ENCODE measurements around the gene RXFP1.

RXFP1 gene

GRCh38 chr4:158529505-158529904 lies 7.8 kb downstream of the RXFP1 start:
- H3K27me3 ChIP-seq (ENCODE audit: control insufficient read depth in 1 of 2, insufficient read depth in 2 of 2, low read length in 2 of 2), result no peaks in the 10 kb centered on the region
- no peak overlapping the region for H3K9ac ChIP-seq (ENCODE audit: low read length)
- no peaks in the 10 kb centered on the region for H3K4me1 ChIP-seq (ENCODE audit: insufficient read depth, low read length)
- H3K4me3 ChIP-seq (ENCODE audit: low read depth in 1 of 2, low read length in 2 of 2), result no peak overlapping the region
- H3K9me3 ChIP-seq (ENCODE audit: low read length), result no peaks in the 10 kb centered on the region
- H3K27ac ChIP-seq (ENCODE audit: low read depth, low read length), result no peak overlapping the region
- H3K36me3 ChIP-seq (ENCODE audit: insufficient read depth, low read length), result no peaks in the 10 kb centered on the region

- H3K27ac ChIP-seq (ENCODE audit: low read depth, low read length), result no peak overlapping the region
- no peaks in the 10 kb centered on the region for H3K36me3 ChIP-seq (ENCODE audit: insufficient read depth, low read length)
- H3K27me3 ChIP-seq (ENCODE audit: control insufficient read depth in 1 of 2, insufficient read depth in 2 of 2, low read length in 2 of 2), result no peaks in the 10 kb centered on the region
- no peaks in the 10 kb centered on the region for H3K9me3 ChIP-seq (ENCODE audit: low read length)
- H3K9ac ChIP-seq (ENCODE audit: low read length), result no peak overlapping the region
- no peaks in the 10 kb centered on the region for H3K4me1 ChIP-seq (ENCODE audit: insufficient read depth, low read length)
- H3K4me3 ChIP-seq (ENCODE audit: low read depth in 1 of 2, low read length in 2 of 2), result no peak overlapping the region
Measured at GRCh38 chr4:158530381-158530780, 8.7 kb downstream of the RXFP1 start.

- no peaks in the 10 kb centered on the region for H3K4me1 ChIP-seq (ENCODE audit: insufficient read depth, low read length)
- no peak overlapping the region for H3K4me3 ChIP-seq (ENCODE audit: low read depth in 1 of 2, low read length in 2 of 2)
- no peak overlapping the region for H3K27ac ChIP-seq (ENCODE audit: low read depth, low read length)
- no peaks in the 10 kb centered on the region for H3K9me3 ChIP-seq (ENCODE audit: low read length)
- H3K9ac ChIP-seq (ENCODE audit: low read length), result no peak overlapping the region
- H3K36me3 ChIP-seq (ENCODE audit: insufficient read depth, low read length), result no peaks in the 10 kb centered on the region
- H3K27me3 ChIP-seq (ENCODE audit: control insufficient read depth in 1 of 2, insufficient read depth in 2 of 2, low read length in 2 of 2), result no peaks in the 10 kb centered on the region
Measured at GRCh38 chr4:158530898-158531297, 9.2 kb downstream of the RXFP1 start.

GRCh38 chr4:158532556-158533231 lies 11.0 kb downstream of the RXFP1 start:
- no peaks in the 10 kb centered on the region for H3K4me1 ChIP-seq (ENCODE audit: insufficient read depth, low read length)
- no peaks in the 10 kb centered on the region for H3K27me3 ChIP-seq (ENCODE audit: control insufficient read depth in 1 of 2, insufficient read depth in 2 of 2, low read length in 2 of 2)
- H3K27ac ChIP-seq (ENCODE audit: low read depth, low read length), result no peak overlapping the region
- no peak overlapping the region for H3K4me3 ChIP-seq (ENCODE audit: low read depth in 1 of 2, low read length in 2 of 2)
- H3K9me3 ChIP-seq (ENCODE audit: low read length), result no peaks in the 10 kb centered on the region
- H3K9ac ChIP-seq (ENCODE audit: low read length), result no peak overlapping the region
- H3K36me3 ChIP-seq (ENCODE audit: insufficient read depth, low read length), result no peaks in the 10 kb centered on the region

GRCh38 chr4:158534727-158535126 lies 13.0 kb downstream of the RXFP1 start:
- no peaks in the 10 kb centered on the region for H3K9me3 ChIP-seq (ENCODE audit: low read length)
- H3K4me3 ChIP-seq (ENCODE audit: low read depth in 1 of 2, low read length in 2 of 2), result no peak overlapping the region
- H3K4me1 ChIP-seq (ENCODE audit: insufficient read depth, low read length), result no peaks in the 10 kb centered on the region
- no peak overlapping the region for H3K27ac ChIP-seq (ENCODE audit: low read depth, low read length)
- no peak overlapping the region for H3K9ac ChIP-seq (ENCODE audit: low read length)
- no peaks in the 10 kb centered on the region for H3K27me3 ChIP-seq (ENCODE audit: control insufficient read depth in 1 of 2, insufficient read depth in 2 of 2, low read length in 2 of 2)
- H3K36me3 ChIP-seq (ENCODE audit: insufficient read depth, low read length), result no peaks in the 10 kb centered on the region

- Histone ChIP-seq H3K4me3 (ENCODE audit: low read depth in 1 of 2, low read length in 2 of 2) (no peak overlapping the region), H3K27ac (ENCODE audit: low read depth, low read length) (no peak overlapping the region), H3K27me3 (ENCODE audit: control insufficient read depth in 1 of 2, insufficient read depth in 2 of 2, low read length in 2 of 2) (no peaks in the 10 kb centered on the region), H3K9ac (ENCODE audit: low read length) (no peak overlapping the region), H3K4me1 (ENCODE audit: insufficient read depth, low read length) (no peaks in the 10 kb centered on the region), H3K36me3 (ENCODE audit: insufficient read depth, low read length) (no peaks in the 10 kb centered on the region), H3K9me3 (ENCODE audit: low read length) (no peaks in the 10 kb centered on the region)
Measured at GRCh38 chr4:158535130-158535614, 13.5 kb downstream of the RXFP1 start.

- Histone ChIP-seq H3K36me3 (ENCODE audit: insufficient read depth, low read length) (no peaks in the 10 kb centered on the region), H3K9ac (ENCODE audit: low read length) (no peak overlapping the region), H3K4me3 (ENCODE audit: low read depth in 1 of 2, low read length in 2 of 2) (no peak overlapping the region), H3K4me1 (ENCODE audit: insufficient read depth, low read length) (no peaks in the 10 kb centered on the region), H3K27ac (ENCODE audit: low read depth, low read length) (no peak overlapping the region), H3K27me3 (ENCODE audit: control insufficient read depth in 1 of 2, insufficient read depth in 2 of 2, low read length in 2 of 2) (no peaks in the 10 kb centered on the region), H3K9me3 (ENCODE audit: low read length) (no peaks in the 10 kb centered on the region)
Measured at GRCh38 chr4:158536833-158537232, 15.2 kb downstream of the RXFP1 start.

- Histone ChIP-seq H3K27me3 (ENCODE audit: control insufficient read depth in 1 of 2, insufficient read depth in 2 of 2, low read length in 2 of 2) (no peaks in the 10 kb centered on the region), H3K9ac (ENCODE audit: low read length) (no peak overlapping the region), H3K36me3 (ENCODE audit: insufficient read depth, low read length) (no peaks in the 10 kb centered on the region), H3K9me3 (ENCODE audit: low read length) (no peaks in the 10 kb centered on the region), H3K4me3 (ENCODE audit: low read depth in 1 of 2, low read length in 2 of 2) (no peak overlapping the region), H3K27ac (ENCODE audit: low read depth, low read length) (no peak overlapping the region), H3K4me1 (ENCODE audit: insufficient read depth, low read length) (no peaks in the 10 kb centered on the region)
Measured at GRCh38 chr4:158538176-158538575, 16.5 kb downstream of the RXFP1 start.

- no peak overlapping the region for H3K9ac ChIP-seq (ENCODE audit: low read length)
- H3K9me3 ChIP-seq (ENCODE audit: low read length), result no peaks in the 10 kb centered on the region
- no peaks in the 10 kb centered on the region for H3K36me3 ChIP-seq (ENCODE audit: insufficient read depth, low read length)
- H3K27ac ChIP-seq (ENCODE audit: low read depth, low read length), result no peak overlapping the region
- no peaks in the 10 kb centered on the region for H3K4me1 ChIP-seq (ENCODE audit: insufficient read depth, low read length)
- H3K27me3 ChIP-seq (ENCODE audit: control insufficient read depth in 1 of 2, insufficient read depth in 2 of 2, low read length in 2 of 2), result no peaks in the 10 kb centered on the region
- H3K4me3 ChIP-seq (ENCODE audit: low read depth in 1 of 2, low read length in 2 of 2), result no peak overlapping the region
Measured at GRCh38 chr4:158538911-158539310, 17.2 kb downstream of the RXFP1 start.

GRCh38 chr4:158540125-158540907 lies 18.6 kb downstream of the RXFP1 start:
- no peaks in the 10 kb centered on the region for H3K27me3 ChIP-seq (ENCODE audit: control insufficient read depth in 1 of 2, insufficient read depth in 2 of 2, low read length in 2 of 2)
- H3K4me3 ChIP-seq (ENCODE audit: low read depth in 1 of 2, low read length in 2 of 2), result no peak overlapping the region
- no peak overlapping the region for H3K27ac ChIP-seq (ENCODE audit: low read depth, low read length)
- H3K9ac ChIP-seq (ENCODE audit: low read length), result no peak overlapping the region
- no peaks in the 10 kb centered on the region for H3K36me3 ChIP-seq (ENCODE audit: insufficient read depth, low read length)
- H3K9me3 ChIP-seq (ENCODE audit: low read length), result no peaks in the 10 kb centered on the region
- H3K4me1 ChIP-seq (ENCODE audit: insufficient read depth, low read length), result no peaks in the 10 kb centered on the region

- Histone ChIP-seq H3K36me3 (ENCODE audit: insufficient read depth, low read length) (no peaks in the 10 kb centered on the region), H3K27ac (ENCODE audit: low read depth, low read length) (no peak overlapping the region), H3K4me3 (ENCODE audit: low read depth in 1 of 2, low read length in 2 of 2) (no peak overlapping the region), H3K4me1 (ENCODE audit: insufficient read depth, low read length) (no peaks in the 10 kb centered on the region), H3K9me3 (ENCODE audit: low read length) (no peaks in the 10 kb centered on the region), H3K9ac (ENCODE audit: low read length) (no peak overlapping the region), H3K27me3 (ENCODE audit: control insufficient read depth in 1 of 2, insufficient read depth in 2 of 2, low read length in 2 of 2) (no peaks in the 10 kb centered on the region)
Measured at GRCh38 chr4:158541506-158541905, 19.8 kb downstream of the RXFP1 start.

GRCh38 chr4:158543191-158543590 lies 21.5 kb downstream of the RXFP1 start:
- Histone ChIP-seq H3K27ac (ENCODE audit: low read depth, low read length) (no peak overlapping the region), H3K36me3 (ENCODE audit: insufficient read depth, low read length) (no peaks in the 10 kb centered on the region), H3K4me1 (ENCODE audit: insufficient read depth, low read length) (no peaks in the 10 kb centered on the region), H3K27me3 (ENCODE audit: control insufficient read depth in 1 of 2, insufficient read depth in 2 of 2, low read length in 2 of 2) (no peaks in the 10 kb centered on the region), H3K4me3 (ENCODE audit: low read depth in 1 of 2, low read length in 2 of 2) (no peak overlapping the region), H3K9me3 (ENCODE audit: low read length) (no peaks in the 10 kb centered on the region), H3K9ac (ENCODE audit: low read length) (no peak overlapping the region)

All from muscle layer of colon (tissue), 2 donors.